Head of caudate nucleus (tissue), 42 donors: ENCODE data around the gene RAD51D.
"Not testable (repeated sequence)": the region's sequence is repeated elsewhere in the genome, so short reads cannot be mapped to it uniquely, and the experiment has no call there.

Source experiments
- DNase-seq, 42 donors: peaks; one replicate each; pipeline versions ENCODE4 v3.0.0 to v3.0.0-alpha.2; 2020 to 2021; ENCODE audit warnings: mixed read lengths in 7 of 42
- intact Hi-C: fragments of 100-400 bp; cut with DNase I; formaldehyde crosslinking; loops from one replicate; pipeline ENCODE4 v1.15.0; 2022

RAD51D gene

GRCh38 chr17:35101725-35102124 lies 17.9 kb downstream of the RAD51D start:
- intact Hi-C loops = no loop called here

GRCh38 chr17:35101036-35101435 lies 18.6 kb downstream of the RAD51D start:
- intact Hi-C loops = no loop called here
- DNase-seq = no peak

More at GRCh38 chr17:35101725-35102124, 17.9 kb downstream of the RAD51D start:
- no peak for DNase-seq

DNA sequence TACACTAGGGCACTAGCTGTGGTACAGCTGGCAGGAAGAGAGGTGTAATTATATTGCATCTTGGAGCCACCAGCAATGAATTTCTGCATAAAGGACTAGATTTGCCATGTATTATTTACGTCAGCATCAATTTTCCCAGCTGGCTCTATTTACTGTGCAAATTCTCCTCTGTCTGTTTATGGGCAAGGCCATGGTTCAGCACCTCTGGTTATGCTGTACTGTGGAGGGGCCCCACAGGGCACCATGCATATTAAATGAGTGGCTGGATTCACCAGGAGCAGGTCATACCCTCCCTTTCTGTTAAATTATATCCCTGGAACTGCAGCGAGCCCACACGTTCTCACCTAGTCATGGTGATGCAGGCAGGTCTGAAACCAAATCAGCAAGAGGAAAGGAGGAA lies 19.8 kb downstream of the RAD51D start:
- no peak for DNase-seq
- intact Hi-C loops = no loop called here

GRCh38 chr17:35097776-35098175 lies 21.9 kb downstream of the RAD51D start:
- peak in 2 of 42 donors; percentile 18 to 25 for DNase-seq
- intact Hi-C loops = no loop called here

GRCh38 chr17:35095741-35096140 lies 23.9 kb downstream of the RAD51D start:
- intact Hi-C loops = no loop called here
- DNase-seq = no peak

GRCh38 chr17:35094902-35095301 lies 24.8 kb downstream of the RAD51D start:
- intact Hi-C loops = no loop called here
- no peak for DNase-seq

GRCh38 chr17:35090707-35091106 lies 29.0 kb downstream of the RAD51D start:
- DNase-seq, intact Hi-C loops: not testable (repeated sequence)

- peak in 9 of 42 donors; percentile 10 to 51 (median 19) for DNase-seq
- intact Hi-C loops = loop anchor here (5.0 kb wide), 2 partner anchors 92 to 107 kb away; partner anchors contain the start of gene LIG3
Observed at GRCh38 chr17:35089586-35090296, 29.9 kb downstream of the RAD51D start.

- intact Hi-C loops = loop anchor here (5.0 kb wide), 2 partner anchors 92 to 107 kb away; partner anchors contain the start of gene LIG3
Observed at GRCh38 chr17:35088881-35089585, 30.6 kb downstream of the RAD51D start.

DNA sequence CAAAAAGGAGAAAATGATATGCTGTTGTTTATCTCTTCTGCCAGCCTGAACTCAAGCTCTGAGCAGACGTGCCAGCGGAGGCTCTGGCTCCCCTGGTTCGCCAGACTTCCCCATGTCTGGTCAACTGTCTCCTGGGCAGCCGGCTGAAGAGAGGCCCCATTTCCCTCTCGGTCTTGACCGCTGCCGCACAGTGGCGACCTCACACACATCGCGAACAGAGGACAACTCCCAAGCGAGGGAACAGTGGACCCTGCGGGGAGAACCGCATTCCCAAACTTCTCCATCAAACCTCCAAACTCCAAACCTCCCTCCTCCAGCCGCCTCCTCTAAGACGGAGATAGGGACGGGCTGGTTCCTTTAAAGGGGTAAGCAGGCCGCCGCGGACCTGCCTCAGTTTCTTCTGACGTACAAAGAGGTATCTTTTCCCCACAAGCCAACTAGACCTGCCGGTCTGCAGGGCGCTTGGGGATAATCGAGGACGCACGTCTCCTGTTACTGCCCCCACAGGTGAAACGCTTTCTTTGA lies 31.2 kb downstream of the RAD51D start:
- DNase-seq = peak; percentile 60 to 88 (median 75)
- intact Hi-C loops = loop anchor here (5.0 kb wide), 2 partner anchors 91 to 106 kb away; partner anchors contain the start of gene LIG3

More at GRCh38 chr17:35088881-35089585, 30.6 kb downstream of the RAD51D start:
- DNase-seq = peak; percentile 64 to 96 (median 90)

- intact Hi-C loops = loop anchor here (5.0 kb wide), 2 partner anchors 91 to 106 kb away; partner anchors contain the start of gene LIG3
- peak in 18 of 42 donors; percentile 4 to 59 (median 33) for DNase-seq
Observed at GRCh38 chr17:35087731-35088355, 31.8 kb downstream of the RAD51D start.

- intact Hi-C loops = loop anchor here (5.0 kb wide), 2 partner anchors 90 to 105 kb away; partner anchors contain the start of gene LIG3
- no peak for DNase-seq
Observed at GRCh38 chr17:35086931-35087573, 32.6 kb downstream of the RAD51D start.

- no peak for DNase-seq
- intact Hi-C loops = loop anchor here (5.0 kb wide), 2 partner anchors 89 to 104 kb away; partner anchors contain the start of gene LIG3
Observed at GRCh38 chr17:35086164-35086563, 33.5 kb downstream of the RAD51D start.

GRCh38 chr17:35084987-35085386 lies 34.7 kb downstream of the RAD51D start:
- intact Hi-C loops = loop anchor here (5.0 kb wide), 2 partner anchors 88 to 103 kb away; partner anchors contain the start of gene LIG3
- DNase-seq = no peak

DNA sequence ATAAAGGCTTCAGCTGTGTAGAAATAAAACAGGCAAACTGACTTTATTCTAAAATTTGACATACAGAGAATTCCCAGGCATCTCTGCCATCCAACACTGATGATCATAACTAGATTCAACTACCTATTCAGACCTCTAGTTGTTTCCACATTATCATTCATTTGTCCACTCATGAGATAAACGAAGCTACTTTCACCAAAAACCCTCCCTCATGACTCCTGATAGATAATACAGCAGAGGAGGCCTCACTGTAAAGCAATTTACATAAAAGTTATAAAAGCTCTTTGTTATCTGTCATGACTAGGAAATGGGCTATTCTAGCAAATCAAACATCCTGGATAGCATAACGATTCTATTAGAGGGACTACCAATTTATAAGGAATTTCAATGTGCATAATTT lies 36.6 kb downstream of the RAD51D start:
- intact Hi-C loops = no loop called here
- no peak for DNase-seq

DNA sequence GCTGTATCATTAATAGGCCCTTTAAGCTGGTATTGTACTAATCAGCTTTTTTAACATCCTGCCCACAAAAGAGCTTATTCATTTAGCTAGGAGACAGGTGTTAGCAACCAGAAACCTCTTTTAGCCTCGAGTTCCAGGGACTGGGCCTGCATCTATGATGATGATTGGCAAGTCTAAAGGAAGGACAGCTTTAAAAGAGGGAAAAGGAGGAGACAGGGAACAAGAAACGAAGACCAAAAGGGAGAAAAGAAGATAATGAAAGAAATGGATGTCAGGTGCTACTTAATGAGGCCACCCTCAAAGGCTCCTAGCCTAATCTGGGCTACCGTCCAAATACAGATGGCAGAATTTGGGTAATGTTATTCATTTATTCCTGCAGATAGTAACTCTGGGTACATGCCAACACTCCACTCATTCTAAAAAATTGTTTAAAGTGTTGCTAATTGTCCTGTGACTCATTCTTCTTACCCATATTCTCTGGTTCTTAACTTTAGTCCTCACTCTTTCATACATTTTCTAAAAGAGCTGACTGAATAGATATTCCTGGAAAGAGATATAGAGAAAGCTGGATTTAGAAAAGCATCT lies 37.5 kb downstream of the RAD51D start:
- intact Hi-C loops = no loop called here
- DNase-seq = peak in 3 of 42 donors; percentile 22 to 53 (median 39)

- intact Hi-C loops = no loop called here
Observed at GRCh38 chr17:35081638-35082037, 38.0 kb downstream of the RAD51D start.

GRCh38 chr17:35080536-35080935 lies 39.1 kb downstream of the RAD51D start:
- DNase-seq = no peak
- intact Hi-C loops = no loop called here

More at GRCh38 chr17:35081638-35082037, 38.0 kb downstream of the RAD51D start:
- DNase-seq = no peak
